Measurements from ENCODE around the gene PHF11. TPM values are rescaled to one million over a fixed set of nuclear protein-coding genes. Genes with fewer than 3 reads are reported as not detected.

PHF11 gene
- total RNA-seq, 3 donors from 2014 or later = 30.2 to 39.9 (median 35.8) TPM

DNA sequence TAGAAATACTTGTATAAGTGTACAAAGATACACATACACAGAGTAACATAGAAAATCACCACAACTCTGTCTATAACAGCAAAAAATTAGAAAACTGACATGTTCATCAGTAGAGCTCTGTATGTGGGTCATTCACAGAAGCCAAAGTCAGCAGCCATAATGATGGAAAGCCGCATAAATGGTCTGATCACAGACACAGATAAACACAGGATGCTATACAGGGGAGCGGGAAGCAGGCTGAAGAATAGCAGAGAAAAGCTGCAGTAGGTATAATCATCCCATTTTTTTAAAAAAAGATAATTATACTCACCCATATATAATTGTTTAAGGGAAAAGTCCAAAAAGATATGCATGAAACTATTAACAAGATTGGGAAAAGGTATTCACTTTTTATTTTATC lies 58.1 kb downstream of the PHF11 start:
- no peak for DNase-seq
- no peak overlapping the region for H3K4me3 ChIP-seq
- no peak for ATAC-seq
- H3K36me3 ChIP-seq (ENCODE audit: low read depth) = no peaks in the 10 kb centered on the region
- intact Hi-C loops (cut with DNase I, micrococcal nuclease) = no loop called here
- H3K9me3 ChIP-seq = no peaks in the 10 kb centered on the region
- H3K4me1 ChIP-seq (ENCODE audit: low read depth) = no peaks in the 10 kb centered on the region
- TF ChIP-seq, protein P1, sequence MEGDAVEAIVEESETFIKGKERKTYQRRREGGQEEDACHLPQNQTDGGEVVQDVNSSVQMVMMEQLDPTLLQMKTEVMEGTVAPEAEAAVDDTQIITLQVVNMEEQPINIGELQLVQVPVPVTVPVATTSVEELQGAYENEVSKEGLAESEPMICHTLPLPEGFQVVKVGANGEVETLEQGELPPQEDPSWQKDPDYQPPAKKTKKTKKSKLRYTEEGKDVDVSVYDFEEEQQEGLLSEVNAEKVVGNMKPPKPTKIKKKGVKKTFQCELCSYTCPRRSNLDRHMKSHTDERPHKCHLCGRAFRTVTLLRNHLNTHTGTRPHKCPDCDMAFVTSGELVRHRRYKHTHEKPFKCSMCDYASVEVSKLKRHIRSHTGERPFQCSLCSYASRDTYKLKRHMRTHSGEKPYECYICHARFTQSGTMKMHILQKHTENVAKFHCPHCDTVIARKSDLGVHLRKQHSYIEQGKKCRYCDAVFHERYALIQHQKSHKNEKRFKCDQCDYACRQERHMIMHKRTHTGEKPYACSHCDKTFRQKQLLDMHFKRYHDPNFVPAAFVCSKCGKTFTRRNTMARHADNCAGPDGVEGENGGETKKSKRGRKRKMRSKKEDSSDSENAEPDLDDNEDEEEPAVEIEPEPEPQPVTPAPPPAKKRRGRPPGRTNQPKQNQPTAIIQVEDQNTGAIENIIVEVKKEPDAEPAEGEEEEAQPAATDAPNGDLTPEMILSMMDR (IDR thresholded peaks at IDR 0.05) = no peak

DNA sequence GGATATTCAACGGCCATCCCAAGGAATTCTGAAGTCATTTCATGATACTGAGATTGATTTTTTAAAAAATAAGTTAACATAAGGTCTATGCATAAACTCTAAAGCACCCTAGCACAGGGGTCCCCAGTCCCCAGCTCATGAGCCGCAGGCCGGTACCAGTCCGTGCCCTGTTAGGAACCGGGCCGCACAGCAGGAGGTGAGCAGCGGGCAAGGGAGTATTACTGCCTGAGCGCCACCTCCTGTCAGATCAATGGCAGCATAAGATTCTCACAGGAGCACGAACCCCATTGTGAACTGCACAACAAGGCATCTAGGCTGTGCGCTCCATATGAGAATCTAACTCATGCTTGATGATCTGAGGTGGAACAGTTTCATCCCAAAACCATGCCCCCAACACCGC lies 58.6 kb downstream of the PHF11 start:
- no peaks in the 10 kb centered on the region for H3K4me1 ChIP-seq (ENCODE audit: low read depth)
- no peaks in the 10 kb centered on the region for H3K9me3 ChIP-seq
- H3K36me3 ChIP-seq (ENCODE audit: low read depth) = no peaks in the 10 kb centered on the region
- TF ChIP-seq, protein P1 (IDR thresholded peaks at IDR 0.05) = no peak
- ATAC-seq = no peak
- DNase-seq = no peak
- H3K4me3 ChIP-seq = no peak overlapping the region
- intact Hi-C loops (cut with DNase I, micrococcal nuclease) = no loop called here

DNA sequence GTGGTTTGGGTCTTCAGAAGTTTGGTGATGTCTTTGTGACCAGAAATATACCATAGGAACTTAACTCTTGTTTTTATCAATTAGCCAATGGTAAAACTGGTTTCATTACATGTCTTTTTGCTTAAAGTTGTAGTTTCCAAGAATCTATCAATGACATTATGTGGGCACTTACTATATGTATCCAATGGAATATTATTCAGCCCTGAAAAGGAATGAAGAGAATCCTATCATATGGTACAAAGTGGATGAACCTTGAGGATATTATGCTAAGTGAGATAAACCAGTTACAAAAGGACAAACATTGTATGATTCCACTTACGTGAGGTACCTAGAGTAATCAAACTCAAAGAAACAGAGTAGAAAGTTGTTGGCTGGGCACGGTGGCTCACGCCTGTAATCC lies 63.3 kb downstream of the PHF11 start:
- intact Hi-C loops (cut with DNase I, micrococcal nuclease) = no loop called here
- peaks cover 5% of the 10 kb centered on the region for H3K4me1 ChIP-seq (ENCODE audit: low read depth)
- no peak overlapping the region for H3K4me3 ChIP-seq
- no peaks in the 10 kb centered on the region for H3K9me3 ChIP-seq
- ATAC-seq (no peak), DNase-seq (no peak)
- no peaks in the 10 kb centered on the region for H3K36me3 ChIP-seq (ENCODE audit: low read depth)
- TF ChIP-seq, protein P1 (IDR thresholded peaks at IDR 0.05) = no peak

DNA sequence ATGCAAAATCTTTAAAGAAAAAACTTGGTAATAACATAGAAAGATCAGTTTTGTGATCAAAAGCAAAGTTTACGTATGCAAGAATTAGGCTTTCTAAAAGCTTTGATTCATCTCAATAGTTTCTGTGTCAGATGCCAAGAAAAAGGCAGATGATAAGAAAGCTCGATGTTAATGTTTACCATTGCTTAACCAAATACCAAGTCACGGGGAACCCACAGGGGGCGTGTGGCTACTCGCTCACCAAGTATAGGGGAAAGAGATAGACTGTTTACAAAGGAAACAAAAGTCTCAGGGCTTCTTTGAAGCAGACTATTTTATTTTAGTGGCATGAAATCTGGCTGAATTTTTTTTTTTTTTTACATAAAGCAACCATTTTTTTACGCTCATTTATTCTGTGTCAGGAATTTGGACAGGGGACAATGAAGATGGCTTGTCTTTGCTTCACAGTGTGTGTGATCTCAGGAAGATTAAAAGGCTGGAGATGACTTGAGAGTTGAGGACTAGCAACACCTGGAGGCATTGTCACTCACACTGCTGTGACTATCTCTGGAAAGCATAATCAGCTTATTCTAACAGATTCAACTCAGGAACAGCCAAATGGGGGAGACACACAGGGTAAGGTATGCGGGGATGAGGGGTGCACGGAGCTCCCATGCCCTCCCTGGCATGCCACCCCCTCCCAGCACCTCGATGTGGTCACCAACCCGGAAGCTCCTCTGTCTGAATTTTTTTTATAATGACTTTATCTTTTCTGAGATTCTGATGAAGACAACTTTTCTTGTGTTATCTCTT lies 64.7 kb downstream of the PHF11 start:
- TF ChIP-seq, protein P1 (IDR thresholded peaks at IDR 0.05) = no peak
- peaks cover 5% of the 10 kb centered on the region for H3K4me1 ChIP-seq (ENCODE audit: low read depth)
- H3K4me3 ChIP-seq = no peak overlapping the region
- intact Hi-C loops (cut with DNase I, micrococcal nuclease) = no loop called here
- DNase-seq (peak in 1 of 3 donors; percentile 39), ATAC-seq (peak; percentile 67)
- H3K36me3 ChIP-seq (ENCODE audit: low read depth) = no peaks in the 10 kb centered on the region
- H3K9me3 ChIP-seq = no peaks in the 10 kb centered on the region

DNA sequence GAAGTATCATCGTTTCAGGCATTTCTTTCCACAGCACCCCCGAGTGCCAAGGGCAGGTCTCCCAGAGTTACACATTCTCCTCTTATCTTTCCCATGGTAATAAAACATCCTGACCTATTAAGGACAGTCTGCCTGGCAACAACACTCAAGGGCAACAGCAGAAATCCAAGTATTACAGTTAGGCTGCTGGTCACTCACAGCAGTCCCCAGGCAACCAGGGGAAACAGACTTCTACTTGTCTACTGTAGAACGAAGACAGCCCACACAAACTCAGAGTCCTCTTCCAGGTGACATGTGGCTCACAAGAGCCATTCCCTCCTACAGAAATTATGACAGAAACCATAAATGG lies 65.3 kb downstream of the PHF11 start:
- intact Hi-C loops (cut with DNase I, micrococcal nuclease) = no loop called here
- no peak for DNase-seq
- H3K4me1 ChIP-seq (ENCODE audit: low read depth) = peaks cover 5% of the 10 kb centered on the region
- peak; percentile 48 for ATAC-seq
- no peak overlapping the region for H3K4me3 ChIP-seq
- H3K9me3 ChIP-seq = no peaks in the 10 kb centered on the region
- H3K36me3 ChIP-seq (ENCODE audit: low read depth) = no peaks in the 10 kb centered on the region
- TF ChIP-seq, protein P1 (IDR thresholded peaks at IDR 0.05) = no peak

Measured in mucosa of descending colon (tissue), 3 donors.